WTC11 (cell line): ENCODE measurements around the gene CHID1. TPM values are rescaled to one million over a fixed set of nuclear protein-coding genes. Genes with fewer than 3 reads are reported as not detected.
A peak's percentile ranks its signal among the peaks of the same experiment; 100 is the strongest.

Experiments used
- ATAC-seq: fragments of 200-7000 bp; cut with Tn5 transposase; 2 replicates; pipeline ENCODE4 v1.10.0; 2021; ENCODE audit warnings: mild to moderate bottlenecking, moderate library complexity
- CTCF ChIA-PET: fragments of 300-600 bp; sonication (Branson Sonifier 250); formaldehyde crosslinking; loops from one replicate; lab custom pipeline; 2021; ENCODE audit warnings: antibody characterized with exemption; lab: Charles Lee
- POLR2A ChIA-PET: fragments of 350-600 bp; sonication (Branson Sonifier 250); formaldehyde crosslinking; loops from one replicate; lab custom pipeline; 2021; ENCODE audit warnings: antibody characterized with exemption; lab: Charles Lee
- DNase-seq: peaks from one replicate; pipeline ENCODE4 v3.0.0; 2021; ENCODE audit warnings: low spot score
- H3K27ac Mint-ChIP-seq: 2 replicates; pipeline ENCODE4 v1.8.0; 2021; ENCODE audit warnings: mixed read lengths
- H3K27me3 Mint-ChIP-seq: 2 replicates; pipeline ENCODE4 v1.8.0; 2021; ENCODE audit warnings: low read depth, mild to moderate bottlenecking, moderate library complexity, mixed read lengths
- H3K36me3 Mint-ChIP-seq: 2 replicates; pipeline ENCODE4 v1.8.0; 2021; ENCODE audit warnings: mixed read lengths
- H3K4me1 Mint-ChIP-seq: 2 replicates; pipeline ENCODE4 v1.8.0; 2022; ENCODE audit warnings: mixed read lengths
- H3K4me3 Mint-ChIP-seq: 2 replicates; pipeline ENCODE4 v1.8.0; 2021; ENCODE audit warnings: mild to moderate bottlenecking, moderate library complexity, mixed read lengths
- H3K9me3 Mint-ChIP-seq: 2 replicates; pipeline ENCODE4 v1.8.0; 2021; ENCODE audit warnings: mixed read lengths
- ATF1 ChIP-seq: sonication (generic); formaldehyde crosslinking; IDR thresholded peaks from 2 replicates; pipeline ENCODE4 v1.8.1; 2023; ENCODE audit warnings: mild to moderate bottlenecking, moderate library complexity, missing genetic modification reagents
- CREM ChIP-seq: sonication (generic); formaldehyde crosslinking; IDR thresholded peaks from 2 replicates; pipeline ENCODE4 v1.8.1; 2022; ENCODE audit warnings: mild to moderate bottlenecking, missing genetic modification reagents, moderate library complexity
- FOXJ3 ChIP-seq: sonication (generic); formaldehyde crosslinking; IDR thresholded peaks from 2 replicates; pipeline ENCODE4 v1.9.0; 2021; ENCODE audit warnings: missing genetic modification reagents, mild to moderate bottlenecking, borderline replicate concordance
- FOXP1 ChIP-seq: sonication (generic); formaldehyde crosslinking; IDR thresholded peaks from 2 replicates; pipeline ENCODE4 v1.8.0; 2022; ENCODE audit warnings: missing genetic modification reagents, mild to moderate bottlenecking, moderate library complexity, borderline replicate concordance
- HMGA2 ChIP-seq: fragments of 250-450 bp; sonication (Bioruptor Pico); IDR thresholded peaks from 2 replicates; pipeline ENCODE4 v1.4.0; 2021; ENCODE audit warnings: mild to moderate bottlenecking, moderate library complexity
- IRF1 ChIP-seq: sonication (generic); formaldehyde crosslinking; IDR thresholded peaks from 2 replicates; pipeline ENCODE4 v1.8.0; 2023; ENCODE audit warnings: missing genetic modification reagents
- JAZF1 ChIP-seq: fragments of 250-450 bp; sonication (Bioruptor Pico); IDR thresholded peaks from 2 replicates; pipeline ENCODE4 v1.9.0; 2021; ENCODE audit warnings: moderate library complexity, mild to moderate bottlenecking, inconsistent platforms
- NR1H2 ChIP-seq: sonication (generic); formaldehyde crosslinking; IDR thresholded peaks from 2 replicates; pipeline ENCODE4 v1.9.0; 2021; ENCODE audit warnings: mild to moderate bottlenecking, moderate library complexity, missing genetic modification reagents
- PRRX2 ChIP-seq: fragments of 250-450 bp; sonication (Bioruptor Pico); IDR thresholded peaks from 2 replicates; pipeline ENCODE4 v1.8.0; 2021; ENCODE audit warnings: mild to moderate bottlenecking
- RELA ChIP-seq: sonication (generic); formaldehyde crosslinking; IDR thresholded peaks from 2 replicates; pipeline ENCODE4 v1.8.1; 2022; ENCODE audit warnings: missing genetic modification reagents, mild to moderate bottlenecking, borderline replicate concordance
- TEAD1 ChIP-seq: sonication (generic); formaldehyde crosslinking; IDR thresholded peaks from 2 replicates; pipeline ENCODE4 v1.8.0; 2022; ENCODE audit warnings: mild to moderate bottlenecking, missing genetic modification reagents
- TEAD4 ChIP-seq: sonication (generic); formaldehyde crosslinking; IDR thresholded peaks from 2 replicates; pipeline ENCODE4 v1.8.0; 2022; ENCODE audit warnings: mild to moderate bottlenecking, missing genetic modification reagents
- ZNF121 ChIP-seq: sonication (generic); formaldehyde crosslinking; IDR thresholded peaks from 2 replicates; pipeline ENCODE4 v1.8.0; 2023; ENCODE audit warnings: missing genetic modification reagents
- ZNF219 ChIP-seq: sonication (generic); formaldehyde crosslinking; IDR thresholded peaks from 2 replicates; pipeline ENCODE4 v1.8.0; 2023; ENCODE audit warnings: missing genetic modification reagents, mild to moderate bottlenecking, borderline replicate concordance
- ZNF512 ChIP-seq: sonication (generic); formaldehyde crosslinking; IDR thresholded peaks from 2 replicates; pipeline ENCODE4 v1.8.1; 2022; ENCODE audit warnings: missing genetic modification reagents, borderline replicate concordance
- ZNF671 ChIP-seq: fragments of 250-450 bp; sonication (Bioruptor Pico); IDR thresholded peaks from 2 replicates; pipeline ENCODE4 v1.8.0; 2021; ENCODE audit warnings: mild to moderate bottlenecking
- total RNA-seq: library from RNA; stranded (reverse); gene quantifications from 3 replicates; pipeline ENCODE4 v1.2.3, GENCODE V29; 2021
- TF ChIP-seq, protein P1 (sequence below): sonication (generic); formaldehyde crosslinking; IDR thresholded peaks from 2 replicates; pipeline ENCODE4 v1.8.0; 2022; ENCODE audit warnings: missing genetic modification reagents
- TF ChIP-seq, protein P2 (sequence below): sonication (generic); formaldehyde crosslinking; IDR thresholded peaks from 2 replicates; pipeline ENCODE4 v1.8.1; 2022; ENCODE audit warnings: low read depth, missing genetic modification reagents, borderline replicate concordance
- TF ChIP-seq, protein P3 (sequence below): fragments of 250-450 bp; sonication (Bioruptor Pico); conservative IDR thresholded peaks from 2 replicates; pipeline ENCODE4 v1.9.0; 2021; ENCODE audit warnings: mild to moderate bottlenecking
- TF ChIP-seq, protein P4 (sequence below): sonication (generic); formaldehyde crosslinking; IDR thresholded peaks from 2 replicates; pipeline ENCODE4 v1.8.1; 2022; ENCODE audit warnings: low read depth, mild to moderate bottlenecking, moderate library complexity, missing genetic modification reagents, borderline replicate concordance

Gene CHID1
- total RNA-seq, 1 experiment from 2014 or later, result 92.8 TPM

GRCh38 chr11:934527-934926, 23.9 kb upstream of the CHID1 start:
- Mint-ChIP-seq H3K36me3 (peaks cover 2% of the 10 kb centered on the region; the same call in 1 of the 2 replicates), H3K9me3 (no peaks in the 10 kb centered on the region), H3K27me3 (no peaks in the 10 kb centered on the region), H3K4me1 (peaks cover 61% of the 10 kb centered on the region), H3K4me3 (peak overlapping the region; percentile 46; the same call in 1 of the 2 replicates), H3K27ac (peak overlapping the region; percentile 95)
- ChIA-PET POLR2A (interaction anchor here (0.6 kb wide), 2 partner anchors 16 to 19 kb away, joined by 3 to 4 read pairs; no protein-coding TSS in a partner anchor), CTCF (interaction anchor here (0.7 to 2.6 kb wide), 6 partner anchors 9 to 454 kb away, joined by 3 to 9 read pairs (median 5); no protein-coding TSS in a partner anchor)
- ATAC-seq, result peak; percentile 38
- no peak for DNase-seq
- TF ChIP-seq ATF1 (CRISPR knock-in tag), result no peak
- no peak for TF ChIP-seq ZNF512
- TF ChIP-seq JAZF1, result no peak
- TF ChIP-seq ZNF121, result no peak
- TF ChIP-seq ZNF219 (CRISPR knock-in tag), result no peak
- no peak for TF ChIP-seq NR1H2
- no peak for TF ChIP-seq FOXJ3 (CRISPR knock-in tag)
- TF ChIP-seq, protein P1, sequence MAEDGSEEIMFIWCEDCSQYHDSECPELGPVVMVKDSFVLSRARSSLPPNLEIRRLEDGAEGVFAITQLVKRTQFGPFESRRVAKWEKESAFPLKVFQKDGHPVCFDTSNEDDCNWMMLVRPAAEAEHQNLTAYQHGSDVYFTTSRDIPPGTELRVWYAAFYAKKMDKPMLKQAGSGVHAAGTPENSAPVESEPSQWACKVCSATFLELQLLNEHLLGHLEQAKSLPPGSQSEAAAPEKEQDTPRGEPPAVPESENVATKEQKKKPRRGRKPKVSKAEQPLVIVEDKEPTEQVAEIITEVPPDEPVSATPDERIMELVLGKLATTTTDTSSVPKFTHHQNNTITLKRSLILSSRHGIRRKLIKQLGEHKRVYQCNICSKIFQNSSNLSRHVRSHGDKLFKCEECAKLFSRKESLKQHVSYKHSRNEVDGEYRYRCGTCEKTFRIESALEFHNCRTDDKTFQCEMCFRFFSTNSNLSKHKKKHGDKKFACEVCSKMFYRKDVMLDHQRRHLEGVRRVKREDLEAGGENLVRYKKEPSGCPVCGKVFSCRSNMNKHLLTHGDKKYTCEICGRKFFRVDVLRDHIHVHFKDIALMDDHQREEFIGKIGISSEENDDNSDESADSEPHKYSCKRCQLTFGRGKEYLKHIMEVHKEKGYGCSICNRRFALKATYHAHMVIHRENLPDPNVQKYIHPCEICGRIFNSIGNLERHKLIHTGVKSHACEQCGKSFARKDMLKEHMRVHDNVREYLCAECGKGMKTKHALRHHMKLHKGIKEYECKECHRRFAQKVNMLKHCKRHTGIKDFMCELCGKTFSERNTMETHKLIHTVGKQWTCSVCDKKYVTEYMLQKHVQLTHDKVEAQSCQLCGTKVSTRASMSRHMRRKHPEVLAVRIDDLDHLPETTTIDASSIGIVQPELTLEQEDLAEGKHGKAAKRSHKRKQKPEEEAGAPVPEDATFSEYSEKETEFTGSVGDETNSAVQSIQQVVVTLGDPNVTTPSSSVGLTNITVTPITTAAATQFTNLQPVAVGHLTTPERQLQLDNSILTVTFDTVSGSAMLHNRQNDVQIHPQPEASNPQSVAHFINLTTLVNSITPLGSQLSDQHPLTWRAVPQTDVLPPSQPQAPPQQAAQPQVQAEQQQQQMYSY (CRISPR knock-in tag), result no peak
- TF ChIP-seq, protein P2, sequence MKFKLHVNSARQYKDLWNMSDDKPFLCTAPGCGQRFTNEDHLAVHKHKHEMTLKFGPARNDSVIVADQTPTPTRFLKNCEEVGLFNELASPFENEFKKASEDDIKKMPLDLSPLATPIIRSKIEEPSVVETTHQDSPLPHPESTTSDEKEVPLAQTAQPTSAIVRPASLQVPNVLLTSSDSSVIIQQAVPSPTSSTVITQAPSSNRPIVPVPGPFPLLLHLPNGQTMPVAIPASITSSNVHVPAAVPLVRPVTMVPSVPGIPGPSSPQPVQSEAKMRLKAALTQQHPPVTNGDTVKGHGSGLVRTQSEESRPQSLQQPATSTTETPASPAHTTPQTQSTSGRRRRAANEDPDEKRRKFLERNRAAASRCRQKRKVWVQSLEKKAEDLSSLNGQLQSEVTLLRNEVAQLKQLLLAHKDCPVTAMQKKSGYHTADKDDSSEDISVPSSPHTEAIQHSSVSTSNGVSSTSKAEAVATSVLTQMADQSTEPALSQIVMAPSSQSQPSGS (CRISPR knock-in tag), result no peak
- TF ChIP-seq, protein P3, sequence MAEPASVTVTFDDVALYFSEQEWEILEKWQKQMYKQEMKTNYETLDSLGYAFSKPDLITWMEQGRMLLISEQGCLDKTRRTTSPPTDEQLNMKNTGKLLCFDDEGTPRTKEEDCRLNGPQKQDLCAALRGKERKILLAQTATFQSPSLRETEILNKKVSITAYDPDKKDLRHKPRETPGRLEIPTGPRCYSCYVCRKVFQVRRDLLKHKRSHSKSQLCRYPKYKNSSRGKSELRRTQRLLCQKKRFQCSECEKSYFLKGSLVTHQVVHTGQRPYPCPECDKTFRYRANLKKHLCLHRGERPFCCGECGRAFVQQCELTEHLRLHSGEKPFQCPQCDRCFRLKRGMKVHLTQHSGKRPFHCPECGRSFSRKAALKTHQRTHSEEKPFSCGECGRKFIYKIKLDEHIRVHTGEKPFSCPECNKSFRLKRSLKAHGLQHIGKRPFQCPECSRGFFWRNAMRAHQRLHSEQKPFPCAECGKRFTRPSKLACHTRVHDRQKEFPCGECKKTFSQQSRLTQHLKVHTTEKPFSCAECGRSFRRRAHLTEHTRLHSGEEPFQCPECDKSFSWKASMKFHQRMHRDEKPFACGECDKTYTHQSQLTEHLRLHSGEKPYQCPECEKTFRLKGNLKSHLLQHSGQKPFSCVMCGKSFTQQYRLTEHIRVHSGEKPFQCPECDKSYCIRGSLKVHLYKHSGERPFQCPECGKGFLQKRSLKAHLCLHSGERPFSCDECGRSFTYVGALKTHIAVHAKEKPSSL, result no peak
- no peak for TF ChIP-seq CREM (CRISPR knock-in tag)
- TF ChIP-seq IRF1 (CRISPR knock-in tag), result no peak
- no peak for TF ChIP-seq FOXP1
- TF ChIP-seq, protein P4, sequence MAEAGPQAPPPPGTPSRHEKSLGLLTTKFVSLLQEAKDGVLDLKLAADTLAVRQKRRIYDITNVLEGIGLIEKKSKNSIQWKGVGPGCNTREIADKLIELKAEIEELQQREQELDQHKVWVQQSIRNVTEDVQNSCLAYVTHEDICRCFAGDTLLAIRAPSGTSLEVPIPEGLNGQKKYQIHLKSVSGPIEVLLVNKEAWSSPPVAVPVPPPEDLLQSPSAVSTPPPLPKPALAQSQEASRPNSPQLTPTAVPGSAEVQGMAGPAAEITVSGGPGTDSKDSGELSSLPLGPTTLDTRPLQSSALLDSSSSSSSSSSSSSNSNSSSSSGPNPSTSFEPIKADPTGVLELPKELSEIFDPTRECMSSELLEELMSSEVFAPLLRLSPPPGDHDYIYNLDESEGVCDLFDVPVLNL (CRISPR knock-in tag), result no peak
- no peak for TF ChIP-seq TEAD1 (CRISPR knock-in tag)
- TF ChIP-seq ZNF671 (CRISPR knock-in tag), result no peak
- no peak for TF ChIP-seq PRRX2 (CRISPR knock-in tag)
- TF ChIP-seq RELA (CRISPR knock-in tag), result no peak
- no peak for TF ChIP-seq HMGA2 (CRISPR knock-in tag)
- no peak for TF ChIP-seq TEAD4 (CRISPR knock-in tag)
